Panc1 (cell line): ENCODE measurements around the gene ITPKB. TPM values are rescaled to one million over a fixed set of nuclear protein-coding genes. Genes with fewer than 3 reads are reported as not detected.

Experiments
- ATAC-seq: fragments of 200-7000 bp; cut with Tn5 transposase; 2 replicates; pipeline ENCODE4 v1.9.1; 2020; ENCODE audit warnings: mild to moderate bottlenecking, moderate library complexity
- BruUV-seq: library from RNA; stranded (reverse); fragments of 400-500 nt; replicated peaks from 2 replicates; lab custom pipeline; 2021; lab: Mats Ljungman, UMichigan
- CTCF ChIA-PET: fragments of 300-600 bp; sonication (Branson Sonifier 250); formaldehyde crosslinking; loops from one replicate; lab custom pipeline; 2022; ENCODE audit warnings: antibody characterized with exemption; lab: Charles Lee
- POLR2A ChIA-PET: fragments of 300-600 bp; sonication (Branson Sonifier 250); formaldehyde crosslinking; loops from one replicate; lab custom pipeline; 2022; ENCODE audit warnings: antibody characterized with exemption; lab: Charles Lee
- DNase-seq: peaks from one replicate; pipeline ENCODE4 v3.0.0-alpha.2; 2010; ENCODE audit warnings: low read depth, low spot score
- H3K27ac ChIP-seq: 2 replicates; pipeline ENCODE4 v1.5.1; 2011; ENCODE audit warnings: mild to moderate bottlenecking, low read length, inconsistent platforms
- H3K27me3 ChIP-seq: fragments of 200-500 bp; sonication (Bioruptor generic); 2 replicates; pipeline ENCODE4 v1.6.0; 2014; ENCODE audit warnings: low read length, inconsistent platforms; ENCODE audit not compliant: control insufficient read depth, insufficient read depth
- H3K36me3 ChIP-seq: fragments of 200-500 bp; sonication (Bioruptor generic); 2 replicates; pipeline ENCODE4 v1.5.1; 2014; ENCODE audit warnings: inconsistent platforms, mild to moderate bottlenecking, low read length, moderate library complexity; ENCODE audit not compliant: control insufficient read depth, insufficient read depth
- H3K4me1 ChIP-seq: 2 replicates; pipeline ENCODE4 v1.5.1; 2011; ENCODE audit warnings: inconsistent platforms, mild to moderate bottlenecking, low read length, moderate library complexity; ENCODE audit not compliant: control insufficient read depth, insufficient read depth
- H3K4me3 ChIP-seq, 2 experiments: 2 replicates each; pipeline ENCODE4 v1.5.1; 2011 to 2012; ENCODE audit warnings: low read depth in 2 of 2, low read length in 2 of 2, mild to moderate bottlenecking in 2 of 2, inconsistent platforms in 1 of 2, moderate library complexity in 1 of 2
- H3K9me3 ChIP-seq: fragments of 200-500 bp; sonication (Bioruptor generic); 2 replicates; pipeline ENCODE4 v1.5.1; 2014; ENCODE audit warnings: low read depth, mild to moderate bottlenecking, inconsistent platforms, low read length, moderate library complexity; ENCODE audit not compliant: control insufficient read depth, insufficient read depth
- CTCF ChIP-seq: fragments of 450-650 bp; IDR thresholded peaks from 2 replicates; pipeline ENCODE4 v1.5.1; 2017; ENCODE audit warnings: mild to moderate bottlenecking
- POLR2AphosphoS5 ChIP-seq: IDR thresholded peaks from 2 replicates; pipeline ENCODE4 v1.6.1; 2012; ENCODE audit warnings: mild to moderate bottlenecking, low read depth, low read length, moderate library complexity
- SIN3A ChIP-seq: IDR thresholded peaks from 2 replicates; pipeline ENCODE4 v1.6.1; 2012; ENCODE audit warnings: low read depth, mild to moderate bottlenecking, low read length, moderate library complexity, borderline replicate concordance; ENCODE audit not compliant: insufficient read depth
- TCF7L2 ChIP-seq: IDR thresholded peaks from 2 replicates; pipeline ENCODE4 v1.6.1; 2011; ENCODE audit warnings: mild to moderate bottlenecking, low read depth, low read length, inconsistent platforms
- in situ Hi-C: cut with HindIII; loops from 2 replicates; pipeline ENCODE4 v1.10.0; 2016; ENCODE audit warnings: low sequenced_read_pairs, low pct_unique_long_range_greater_than_20kb
- intact Hi-C: fragments of 100-400 bp; cut with micrococcal nuclease; formaldehyde crosslinking; loops from one replicate; pipeline ENCODE4 v1.10.0; 2022; ENCODE audit not compliant: unreplicated experiment
- total RNA-seq: library from RNA; stranded (reverse); gene quantifications from one replicate; pipeline ENCODE4 v1.2.1, GENCODE V29; 2021; ENCODE audit not compliant: unreplicated experiment
- TF ChIP-seq, protein P1 (sequence below), 2 experiments: IDR thresholded peaks; 2 replicates each; pipeline ENCODE4 v1.6.1; 2011 to 2012; ENCODE audit warnings: low read depth in 2 of 2, control low read depth in 1 of 2, low read length in 1 of 2, mild to moderate bottlenecking in 1 of 2, moderate library complexity in 1 of 2; ENCODE audit not compliant: insufficient read depth in 1 of 2

ITPKB gene
- total RNA-seq, 1 experiment from 2014 or later: 10.9 TPM

DNA sequence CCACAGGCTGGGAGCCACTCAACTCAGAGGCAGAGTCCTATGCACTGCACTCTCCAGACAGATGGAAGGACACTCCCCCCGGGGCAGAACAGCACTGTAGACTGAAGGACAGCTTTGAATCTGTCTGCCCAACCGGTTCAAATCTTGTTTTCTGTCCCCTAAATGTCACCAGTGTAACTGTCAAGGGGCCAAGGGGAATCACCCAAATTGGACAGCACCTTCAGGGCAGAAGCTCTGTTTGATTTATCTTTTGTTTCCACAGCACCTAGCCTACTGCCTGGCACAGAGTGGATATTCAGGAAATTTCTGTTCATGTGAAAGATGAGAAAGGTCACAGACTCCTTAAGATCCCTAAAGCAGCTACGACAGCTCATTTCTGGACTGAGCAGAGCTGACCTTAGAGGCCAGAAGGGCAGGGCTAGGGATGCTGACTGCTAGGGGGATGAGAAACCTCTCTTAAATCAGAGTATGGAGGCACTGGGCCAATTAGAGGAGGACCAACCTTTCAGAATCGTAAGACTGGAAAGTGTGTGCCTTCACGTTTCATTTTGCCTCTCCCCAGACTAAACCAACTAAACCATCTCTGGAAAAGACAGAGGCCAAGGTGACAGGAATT, 41.0 kb downstream of the ITPKB start:
- ATAC-seq: 0 out of 2 replicates have a peak, but pooled peaks have one; percentile 12
- H3K27ac ChIP-seq: no peak overlapping the region
- peaks cover 5% of the 10 kb centered on the region for H3K4me1 ChIP-seq
- H3K36me3 ChIP-seq: no peaks in the 10 kb centered on the region
- no peaks in the 10 kb centered on the region for H3K27me3 ChIP-seq
- in situ Hi-C loops: no loop called here
- ChIA-PET CTCF (no interaction called here), POLR2A (no interaction called here)
- intact Hi-C loops: no loop called here
- no peak overlapping the region for H3K4me3 ChIP-seq
- TF ChIP-seq TCF7L2: no peak
- TF ChIP-seq SIN3A: no peak
- TF ChIP-seq CTCF: no peak
- TF ChIP-seq POLR2AphosphoS5: no peak
- TF ChIP-seq, protein P1, sequence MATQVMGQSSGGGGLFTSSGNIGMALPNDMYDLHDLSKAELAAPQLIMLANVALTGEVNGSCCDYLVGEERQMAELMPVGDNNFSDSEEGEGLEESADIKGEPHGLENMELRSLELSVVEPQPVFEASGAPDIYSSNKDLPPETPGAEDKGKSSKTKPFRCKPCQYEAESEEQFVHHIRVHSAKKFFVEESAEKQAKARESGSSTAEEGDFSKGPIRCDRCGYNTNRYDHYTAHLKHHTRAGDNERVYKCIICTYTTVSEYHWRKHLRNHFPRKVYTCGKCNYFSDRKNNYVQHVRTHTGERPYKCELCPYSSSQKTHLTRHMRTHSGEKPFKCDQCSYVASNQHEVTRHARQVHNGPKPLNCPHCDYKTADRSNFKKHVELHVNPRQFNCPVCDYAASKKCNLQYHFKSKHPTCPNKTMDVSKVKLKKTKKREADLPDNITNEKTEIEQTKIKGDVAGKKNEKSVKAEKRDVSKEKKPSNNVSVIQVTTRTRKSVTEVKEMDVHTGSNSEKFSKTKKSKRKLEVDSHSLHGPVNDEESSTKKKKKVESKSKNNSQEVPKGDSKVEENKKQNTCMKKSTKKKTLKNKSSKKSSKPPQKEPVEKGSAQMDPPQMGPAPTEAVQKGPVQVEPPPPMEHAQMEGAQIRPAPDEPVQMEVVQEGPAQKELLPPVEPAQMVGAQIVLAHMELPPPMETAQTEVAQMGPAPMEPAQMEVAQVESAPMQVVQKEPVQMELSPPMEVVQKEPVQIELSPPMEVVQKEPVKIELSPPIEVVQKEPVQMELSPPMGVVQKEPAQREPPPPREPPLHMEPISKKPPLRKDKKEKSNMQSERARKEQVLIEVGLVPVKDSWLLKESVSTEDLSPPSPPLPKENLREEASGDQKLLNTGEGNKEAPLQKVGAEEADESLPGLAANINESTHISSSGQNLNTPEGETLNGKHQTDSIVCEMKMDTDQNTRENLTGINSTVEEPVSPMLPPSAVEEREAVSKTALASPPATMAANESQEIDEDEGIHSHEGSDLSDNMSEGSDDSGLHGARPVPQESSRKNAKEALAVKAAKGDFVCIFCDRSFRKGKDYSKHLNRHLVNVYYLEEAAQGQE (IDR thresholded peaks at IDR 0.05; ENCODE audit: insufficient read depth in 1 of 2, low read depth in 2 of 2, low read length in 1 of 2): no peak
- BruUV-seq: no TSS peak
- no peak for DNase-seq
- no peaks in the 10 kb centered on the region for H3K9me3 ChIP-seq

DNA sequence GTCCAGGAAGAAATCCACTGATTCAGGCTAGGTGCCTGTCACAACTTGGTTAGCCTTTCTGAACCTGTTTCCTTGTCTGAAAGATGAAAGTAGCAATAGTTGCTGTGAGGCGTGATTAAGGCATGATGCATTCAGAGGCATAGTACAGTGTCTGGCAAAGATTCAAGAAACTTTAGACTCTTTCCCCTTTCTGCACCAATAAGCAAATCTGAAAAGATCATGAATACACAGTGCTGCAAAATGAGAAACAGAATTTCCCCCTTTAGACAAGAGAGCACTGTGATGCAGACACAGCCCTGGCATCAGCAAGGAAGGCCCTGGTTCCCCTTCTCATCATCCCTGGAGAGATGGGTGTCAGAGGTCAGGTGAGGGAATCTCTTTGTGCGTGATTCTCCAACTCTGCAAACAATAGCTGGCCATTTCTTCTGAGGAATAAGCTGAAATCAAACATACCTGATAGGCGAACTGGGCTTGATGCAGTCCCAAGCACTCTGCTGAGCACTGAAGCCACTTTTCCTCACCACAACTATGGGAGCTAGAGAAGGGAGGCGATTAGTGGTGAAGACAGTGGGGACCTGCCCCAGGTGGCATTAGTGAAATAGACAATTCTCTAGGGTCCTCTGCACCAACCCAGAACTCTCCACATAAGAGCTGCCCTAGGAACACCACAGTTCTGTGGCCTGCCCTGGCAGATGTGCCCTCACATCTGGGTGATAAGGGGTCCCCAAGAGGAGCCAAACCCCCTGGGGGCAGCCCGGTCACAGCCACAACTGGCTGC, 41.7 kb downstream of the ITPKB start:
- in situ Hi-C loops (no loop called here), intact Hi-C loops (no loop called here)
- no TSS peak for BruUV-seq
- no peaks in the 10 kb centered on the region for H3K36me3 ChIP-seq
- no peaks in the 10 kb centered on the region for H3K27me3 ChIP-seq
- H3K9me3 ChIP-seq: no peaks in the 10 kb centered on the region
- DNase-seq (no peak), ATAC-seq (0 out of 2 replicates have a peak, but pooled peaks have one; percentile 28)
- CTCF ChIA-PET: no interaction called here
- H3K4me3 ChIP-seq: no peak overlapping the region
- H3K4me1 ChIP-seq: no peaks in the 10 kb centered on the region; the same call in 1 of the 2 replicates
- H3K27ac ChIP-seq: no peak overlapping the region
- POLR2A ChIA-PET: no interaction called here
- no peak for TF ChIP-seq TCF7L2
- TF ChIP-seq, protein P1 (IDR thresholded peaks at IDR 0.05; ENCODE audit: insufficient read depth in 1 of 2, low read depth in 2 of 2, low read length in 1 of 2): no peak
- no peak for TF ChIP-seq SIN3A
- no peak for TF ChIP-seq POLR2AphosphoS5
- TF ChIP-seq CTCF: no peak
